ENCODE measurements around the gene SLX4IP.
A peak's percentile ranks its signal among the peaks of the same experiment; 100 is the strongest.
"Not testable (repeated sequence)": the region's sequence is repeated elsewhere in the genome, so short reads cannot be mapped to it uniquely, and the experiment has no call there.

SLX4IP gene

DNA sequence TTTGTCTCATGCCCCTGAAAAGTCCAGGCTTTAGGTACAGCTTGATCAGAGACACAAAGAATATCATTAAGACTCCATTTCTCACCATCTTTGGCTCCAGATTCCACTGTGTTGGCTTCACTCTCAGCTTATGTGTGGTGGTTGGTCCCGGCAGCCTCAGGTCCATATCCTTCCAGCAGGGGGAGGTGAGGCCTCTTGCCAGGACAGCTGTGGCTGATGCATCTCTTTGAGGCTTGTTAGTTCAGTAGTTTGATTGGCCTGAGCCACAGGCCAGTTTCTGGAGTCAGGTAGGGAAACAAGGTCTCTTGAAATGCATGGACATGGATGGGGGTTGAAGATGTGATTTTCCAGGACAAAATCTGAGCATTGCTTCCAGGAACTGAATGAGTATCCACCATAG lies 176.3 kb downstream of the SLX4IP start:
- DNase-seq, result no peak

DNA sequence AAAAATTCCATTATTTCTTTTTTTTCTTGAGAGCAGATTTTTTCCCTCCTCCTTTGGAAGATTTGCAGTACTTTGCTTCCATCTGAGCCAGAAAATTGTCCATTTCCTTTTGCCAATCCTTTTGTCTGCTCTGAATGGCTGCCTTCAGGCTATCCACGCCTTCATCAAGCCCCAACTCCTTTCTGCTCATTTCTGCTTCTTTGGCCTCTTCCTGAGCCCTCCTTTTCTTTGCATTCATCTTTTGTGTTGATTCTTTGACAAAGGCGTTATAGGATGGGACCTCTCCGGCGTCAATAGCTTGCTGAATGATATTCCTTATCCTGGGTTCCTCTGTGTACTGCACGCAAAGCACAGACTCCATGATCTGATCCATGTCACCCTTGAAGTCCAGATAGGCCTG lies 178.3 kb downstream of the SLX4IP start:
- DNase-seq, result not testable (repeated sequence)

DNA sequence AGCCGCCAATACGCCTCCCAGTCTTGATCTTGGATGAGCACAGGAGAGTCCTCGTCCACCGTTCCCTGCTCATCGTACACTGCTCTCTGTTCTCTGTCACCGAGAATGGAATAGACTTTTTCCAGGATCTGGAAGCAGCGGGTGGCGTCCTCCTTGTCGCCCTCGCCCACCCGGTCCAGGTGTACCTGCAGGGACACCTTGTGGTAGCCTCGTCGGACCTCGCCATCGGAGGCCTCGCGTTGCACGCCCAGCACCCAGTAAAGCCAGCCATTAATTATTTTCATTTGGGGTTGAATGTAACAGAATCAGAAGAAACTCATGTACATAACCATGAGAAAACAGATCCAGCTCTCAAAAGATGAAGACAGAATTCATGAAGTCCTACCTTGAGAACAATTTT lies 178.8 kb downstream of the SLX4IP start:
- no peak for DNase-seq

DNA sequence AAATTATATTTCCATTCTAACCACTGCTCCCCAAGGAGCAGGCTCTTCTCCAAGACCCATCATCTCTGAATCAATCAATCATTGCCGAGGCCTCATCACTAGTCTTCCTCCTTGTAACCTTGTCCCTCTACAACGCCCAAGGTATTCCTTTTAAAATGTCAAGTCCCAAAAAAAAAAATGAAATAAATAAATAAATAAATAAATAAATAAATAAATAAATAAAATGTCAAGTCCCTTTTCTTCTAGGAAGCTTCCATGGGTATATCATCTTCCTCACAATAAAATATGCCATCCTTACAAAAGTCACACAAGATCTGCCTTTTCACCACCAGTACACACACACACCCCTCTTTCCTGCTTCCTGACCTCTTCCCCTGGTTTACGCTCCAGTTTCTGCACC lies 181.1 kb downstream of the SLX4IP start:
- no peak for DNase-seq

GRCh38 chr20:10617549-10618133 lies 182.5 kb downstream of the SLX4IP start:
- DNase-seq, result not testable (repeated sequence)

GRCh38 chr20:10618611-10619245 lies 183.6 kb downstream of the SLX4IP start:
- no peak for DNase-seq

DNA sequence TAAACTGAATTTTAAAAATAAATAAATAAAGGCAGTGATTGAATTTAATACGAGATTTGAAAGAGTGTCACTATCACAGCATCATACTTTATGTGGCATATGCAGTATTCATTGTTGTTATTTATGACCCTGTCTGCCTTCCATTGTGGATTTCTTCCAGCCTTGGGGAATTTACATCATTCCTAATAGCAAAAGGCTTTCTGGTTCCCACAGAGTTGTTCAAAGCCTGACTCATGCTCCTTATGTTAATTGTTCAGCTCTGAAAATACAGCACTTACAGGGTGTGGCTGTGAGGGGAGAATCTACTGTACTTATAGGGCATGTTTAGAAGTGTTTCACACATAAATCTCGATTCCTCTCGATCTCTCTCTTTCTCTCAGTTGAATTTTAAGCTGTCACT lies 184.3 kb downstream of the SLX4IP start:
- DNase-seq, result no peak

- no peak for DNase-seq
Measured at GRCh38 chr20:10621149-10621548, 186.0 kb downstream of the SLX4IP start.

GRCh38 chr20:10622657-10623418 lies 187.7 kb downstream of the SLX4IP start:
- DNase-seq, result peak; percentile 59

DNA sequence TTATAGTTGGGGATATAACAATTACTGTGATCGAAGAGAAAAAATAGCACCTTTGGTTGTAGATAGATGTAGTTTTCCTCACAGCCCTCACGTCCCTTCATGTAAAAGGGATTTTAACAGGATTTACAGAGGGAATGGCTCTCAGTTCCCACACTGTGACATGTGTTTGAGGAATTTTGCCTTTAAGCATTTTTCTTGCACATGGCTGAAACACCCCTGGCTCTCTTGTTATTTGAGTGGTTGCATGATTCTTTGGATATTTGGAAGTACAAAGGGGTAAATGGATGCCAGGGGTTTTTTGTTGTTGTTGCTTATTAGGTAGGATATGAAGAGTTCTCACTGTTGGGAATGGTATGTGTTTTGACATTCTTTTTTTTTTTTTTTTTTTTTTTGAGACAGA lies 190.5 kb downstream of the SLX4IP start:
- DNase-seq, result no peak

DNA sequence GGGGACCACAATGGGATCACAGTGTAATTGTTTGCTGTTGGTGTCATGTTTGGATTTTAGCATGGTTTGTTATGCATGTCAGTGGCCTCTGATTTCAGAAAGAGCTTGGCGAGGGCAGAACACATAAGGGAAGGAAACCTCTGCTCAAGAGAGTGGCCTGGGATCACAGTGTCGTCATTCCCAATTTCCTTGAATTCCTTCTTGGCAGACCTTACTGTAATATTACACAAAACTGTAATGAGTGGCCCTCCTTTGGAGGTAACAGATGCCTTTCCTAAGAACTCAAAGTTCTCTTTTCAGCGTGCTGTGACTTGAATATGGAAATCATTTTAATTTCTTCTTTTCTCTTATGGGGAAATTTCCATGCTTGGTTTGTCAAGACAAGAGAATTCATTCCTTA lies 191.8 kb downstream of the SLX4IP start:
- no peak for DNase-seq

DNA sequence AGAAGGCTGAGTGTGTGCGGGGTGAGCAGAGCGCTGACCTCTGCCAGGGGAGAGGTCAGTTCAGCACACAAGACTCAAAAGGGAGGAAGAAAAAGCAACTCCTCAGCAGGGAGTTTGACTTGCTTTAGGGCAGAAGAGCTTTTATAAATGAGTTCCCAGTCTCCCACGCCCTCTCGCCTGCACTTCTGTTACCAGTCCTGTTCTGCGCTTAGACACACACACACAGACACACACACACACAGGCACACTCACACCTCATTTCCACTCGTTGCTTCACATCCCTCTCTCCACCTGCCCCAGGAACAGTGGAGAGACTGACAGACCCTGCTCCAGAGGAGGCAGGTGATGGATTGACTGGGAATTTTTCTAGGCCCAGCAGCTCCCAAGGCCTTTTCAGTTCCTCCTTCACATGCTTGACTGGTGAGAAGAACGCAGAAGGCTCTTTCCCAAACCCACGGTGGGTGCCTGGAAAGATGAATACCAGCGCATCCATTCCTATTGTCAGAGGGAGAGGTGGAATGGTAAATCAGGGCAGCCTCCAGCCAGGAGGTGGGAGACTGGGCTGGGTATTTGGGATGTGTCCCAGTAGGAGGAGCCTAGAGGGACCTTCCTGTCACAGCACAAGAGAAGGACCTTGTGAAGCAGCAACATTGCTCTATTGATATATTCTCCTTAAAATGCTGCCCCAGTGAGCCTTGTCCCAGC lies 195.0 kb downstream of the SLX4IP start:
- no peak for DNase-seq

GRCh38 chr20:10631126-10631525 lies 196.0 kb downstream of the SLX4IP start:
- DNase-seq, result no peak

- no peak for DNase-seq
Measured at GRCh38 chr20:10632721-10633509, 197.8 kb downstream of the SLX4IP start.

DNA sequence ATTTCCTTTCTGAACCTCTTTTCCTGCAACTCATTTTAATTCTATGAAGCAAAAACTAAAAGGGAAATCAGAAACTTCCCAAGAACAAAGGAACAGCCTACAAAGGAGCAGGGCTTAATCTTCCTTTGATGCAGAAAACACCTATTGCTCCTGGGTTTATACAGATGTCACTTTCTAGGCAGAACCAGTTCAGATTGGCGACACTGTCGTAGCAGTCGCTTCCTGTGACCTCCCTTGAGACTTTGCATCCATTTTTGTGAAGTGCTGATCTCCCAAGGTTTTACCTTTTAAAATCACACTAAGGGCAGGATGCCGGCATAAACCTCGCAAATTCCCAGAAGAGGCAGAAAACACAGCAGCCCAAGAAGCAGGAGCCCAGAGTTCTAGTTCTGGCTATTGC lies 198.6 kb downstream of the SLX4IP start:
- DNase-seq, result no peak

DNA sequence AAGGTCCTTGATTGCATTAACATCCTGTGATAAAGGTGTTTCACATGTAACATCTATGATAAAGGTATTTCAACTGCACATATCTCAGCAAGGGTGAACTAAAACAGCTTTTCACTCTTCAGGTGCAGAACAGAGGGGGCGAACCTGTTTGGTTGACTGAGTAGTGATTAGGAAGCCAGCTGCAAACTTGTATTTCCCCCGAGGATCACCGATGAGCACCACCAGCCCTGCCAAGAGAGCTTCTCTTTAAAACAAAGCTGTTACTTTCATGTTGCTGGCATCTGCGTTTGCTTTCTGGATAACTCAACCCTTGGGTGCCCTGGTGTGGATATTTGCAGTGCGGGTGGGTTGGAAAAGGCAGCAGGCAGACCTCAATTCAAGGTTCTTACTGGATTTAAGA lies 199.1 kb downstream of the SLX4IP start:
- DNase-seq, result no peak

- DNase-seq, result no peak
Measured at GRCh38 chr20:10634683-10635411, 199.7 kb downstream of the SLX4IP start.

DNA sequence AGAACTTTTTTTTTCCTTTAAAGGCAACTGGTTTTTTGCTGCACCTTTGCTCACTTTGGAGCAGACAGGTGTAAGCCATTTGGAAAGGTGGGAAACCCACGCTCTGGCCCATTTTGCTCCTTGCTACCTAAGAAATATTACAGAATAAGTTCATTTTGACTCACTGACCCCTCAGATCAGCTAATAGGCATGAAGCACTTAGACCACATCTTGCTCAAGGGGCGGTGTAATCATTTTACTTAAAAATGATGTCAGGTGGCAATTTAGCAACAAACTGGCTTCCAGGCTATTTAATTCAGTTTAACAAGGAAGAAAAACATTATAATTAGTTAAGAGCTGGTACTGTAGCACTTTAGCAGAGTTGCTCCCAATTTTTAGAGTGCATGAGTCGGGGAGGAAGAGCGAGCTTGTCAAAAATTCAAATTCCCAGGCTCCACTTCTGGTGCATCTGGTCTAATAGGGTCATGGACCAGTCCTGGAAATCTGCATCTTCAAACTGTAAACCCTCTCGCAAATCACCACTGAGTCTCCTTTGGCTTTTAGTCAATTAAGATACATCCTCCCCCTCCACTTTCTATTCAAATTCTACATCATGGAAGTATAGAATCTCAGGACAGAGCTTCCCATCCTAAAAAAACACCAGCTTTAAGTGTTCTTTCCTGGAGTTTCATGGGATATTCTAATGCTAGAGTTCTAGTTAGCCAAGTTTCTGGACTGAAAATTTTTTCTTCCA lies 200.5 kb downstream of the SLX4IP start:
- no peak for DNase-seq

DNA sequence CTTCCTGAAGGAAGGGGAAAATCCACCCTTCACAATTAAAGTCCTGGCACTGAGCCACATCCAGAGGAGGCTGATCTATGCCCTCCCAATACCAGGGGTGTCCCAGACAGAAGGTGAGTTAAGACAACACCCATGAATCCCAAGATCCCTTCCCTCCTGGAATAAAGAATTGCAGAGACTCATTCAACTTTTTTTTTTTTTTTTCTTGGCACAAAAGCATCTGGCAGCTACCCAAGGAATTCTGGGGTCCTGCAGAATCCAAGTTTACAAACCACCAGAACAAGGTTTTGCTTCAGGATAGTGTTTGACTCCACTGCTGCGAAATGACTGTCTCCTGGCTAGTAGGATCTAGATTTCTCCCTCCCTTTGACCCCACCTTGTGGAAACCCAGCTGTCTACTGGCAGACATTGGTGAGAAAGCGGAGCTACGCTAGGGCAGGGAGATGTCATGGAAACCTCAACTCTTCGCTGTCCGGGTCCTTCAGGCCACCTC lies 201.3 kb downstream of the SLX4IP start:
- no peak for DNase-seq

DNA sequence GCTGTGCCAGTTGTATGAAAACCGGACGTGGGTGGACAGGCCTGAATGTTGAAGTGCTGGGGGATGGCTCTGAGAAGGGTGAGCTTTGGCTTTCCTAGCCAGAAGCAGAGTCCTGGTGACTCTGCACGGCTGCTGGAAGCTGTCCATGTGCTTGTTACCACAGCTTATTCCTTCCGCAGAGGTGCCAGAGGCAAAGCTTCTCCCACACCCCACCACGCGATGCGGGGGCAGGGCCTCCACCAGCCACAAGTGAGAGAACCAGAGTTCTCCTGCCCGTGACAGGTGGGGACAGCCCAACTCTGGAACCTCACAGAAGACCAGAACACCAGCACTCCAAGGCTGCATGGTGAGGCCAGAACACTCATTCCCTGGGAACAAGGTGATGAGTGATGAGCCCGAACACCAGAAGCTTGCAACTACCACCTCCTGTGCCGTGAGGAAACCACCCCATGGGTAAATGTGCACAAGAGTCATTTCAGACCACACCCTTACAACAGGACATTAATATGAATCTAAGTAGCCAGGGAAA lies 202.0 kb downstream of the SLX4IP start:
- no peak for DNase-seq

- DNase-seq, result no peak
Measured at GRCh38 chr20:10637563-10637962, 202.5 kb downstream of the SLX4IP start.
